Glutamatergic neuron (in vitro differentiated cells): ENCODE data around the gene BMAL2. TPM values are rescaled to one million over a fixed set of nuclear protein-coding genes. Genes with fewer than 3 reads are reported as not detected.

ENCODE experiments used
- DNase-seq: peaks from one replicate; pipeline ENCODE4 v3.0.0; 2022
- H3K27ac Mint-ChIP-seq: one replicate; pipeline ENCODE4 v1.8.0; 2020; ENCODE audit warnings: mild to moderate bottlenecking, mixed read lengths, inconsistent platforms; ENCODE audit not compliant: unreplicated experiment
- H3K27me3 Mint-ChIP-seq: one replicate; pipeline ENCODE4 v1.8.0; 2020; ENCODE audit warnings: mild to moderate bottlenecking, moderate library complexity, mixed read lengths, inconsistent platforms; ENCODE audit not compliant: unreplicated experiment
- H3K36me3 Mint-ChIP-seq: one replicate; pipeline ENCODE4 v1.8.0; 2020; ENCODE audit warnings: mild to moderate bottlenecking, mixed read lengths, inconsistent platforms; ENCODE audit not compliant: unreplicated experiment
- H3K4me1 Mint-ChIP-seq: one replicate; pipeline ENCODE4 v1.8.0; 2020; ENCODE audit warnings: mild to moderate bottlenecking, low read depth, mixed read lengths, inconsistent platforms; ENCODE audit not compliant: unreplicated experiment
- H3K4me3 Mint-ChIP-seq: one replicate; pipeline ENCODE4 v1.8.0; 2020; ENCODE audit warnings: mild to moderate bottlenecking, mixed read lengths, inconsistent platforms; ENCODE audit not compliant: unreplicated experiment
- H3K9me3 Mint-ChIP-seq: one replicate; pipeline ENCODE4 v1.8.0; 2020; ENCODE audit warnings: mild to moderate bottlenecking, moderate library complexity, mixed read lengths, inconsistent platforms; ENCODE audit not compliant: unreplicated experiment
- CTCF ChIP-seq: fragments of 200-600 bp; sonication (generic); IDR thresholded peaks from one replicate; pipeline ENCODE4 v1.5.0; 2021; ENCODE audit not compliant: partially characterized antibody, unreplicated experiment
- long read RNA-seq: library from polyadenylated mRNA; unstranded; transcript quantifications from one replicate; pipeline ENCODE4 v2.0.0, GENCODE V29; 2020; ENCODE audit not compliant: unreplicated experiment
- total RNA-seq: library from RNA; stranded (reverse); fragmentation: NEBNext Ultra II Directional; extraction: Animal tissue kit (Norgen Biotek cat#: 25700); gene quantifications from one replicate; pipeline ENCODE4 v1.2.1, GENCODE V29; 2021; ENCODE audit not compliant: unreplicated experiment

Gene BMAL2
- 5.3 TPM for total RNA-seq
- long read RNA-seq, partial matches to known transcripts, result 1 of 1 reads
- long read RNA-seq, other reads (novel, unspliced or antisense), result 0 of 1 reads

- H3K4me1 Mint-ChIP-seq, result peaks cover 5% of the 10 kb centered on the region
- H3K27ac Mint-ChIP-seq, result peak within 1 kb of the TSS; percentile 66
- H3K9me3 Mint-ChIP-seq, result peaks cover 5% of the 10 kb centered on the region
- no peaks in the 10 kb centered on the region for H3K36me3 Mint-ChIP-seq
- H3K27me3 Mint-ChIP-seq, result peaks cover 15% of the 10 kb centered on the region
- TF ChIP-seq CTCF, result no peak
- peak; percentile 76 for DNase-seq
- H3K4me3 Mint-ChIP-seq, result peak within 1 kb of the TSS; percentile 93
These were observed at the start of gene BMAL2 for GRCh38 chr12:27332714-27333402. Gene BMAL2 (plus strand): TSS chr12:27332836. CDS start chr12:27333073, 237 bp downstream.

- Mint-ChIP-seq H3K4me1 (peaks cover 12% of the 10 kb centered on the region), H3K27ac (no peak overlapping the region)
These were observed 48.6 kb upstream of the BMAL2 start for GRCh38 chr12:27284021-27284420.

GRCh38 chr12:27284751-27285150, 47.9 kb upstream of the BMAL2 start:
- peaks cover 19% of the 10 kb centered on the region for H3K4me1 Mint-ChIP-seq
- no peak for DNase-seq
- TF ChIP-seq CTCF, result no peak
- no peaks in the 10 kb centered on the region for H3K36me3 Mint-ChIP-seq
- peak overlapping the region; percentile 40 for H3K4me3 Mint-ChIP-seq
- H3K27ac Mint-ChIP-seq, result no peak overlapping the region
- H3K9me3 Mint-ChIP-seq, result no peaks in the 10 kb centered on the region
- H3K27me3 Mint-ChIP-seq, result no peaks in the 10 kb centered on the region

More at GRCh38 chr12:27284021-27284420, 48.6 kb upstream of the BMAL2 start:
- no peak for TF ChIP-seq CTCF
- no peaks in the 10 kb centered on the region for H3K36me3 Mint-ChIP-seq
- no peaks in the 10 kb centered on the region for H3K27me3 Mint-ChIP-seq
- no peak overlapping the region for H3K4me3 Mint-ChIP-seq
- no peak for DNase-seq
- no peaks in the 10 kb centered on the region for H3K9me3 Mint-ChIP-seq

- DNase-seq, result no peak
- Mint-ChIP-seq H3K27ac (no peak overlapping the region), H3K4me1 (peaks cover 21% of the 10 kb centered on the region), H3K4me3 (no peak overlapping the region), H3K36me3 (no peaks in the 10 kb centered on the region), H3K9me3 (no peaks in the 10 kb centered on the region), H3K27me3 (no peaks in the 10 kb centered on the region)
- no peak for TF ChIP-seq CTCF
These were observed 47.2 kb upstream of the BMAL2 start for GRCh38 chr12:27285403-27285802.

GRCh38 chr12:27289414-27289813, 43.2 kb upstream of the BMAL2 start:
- Mint-ChIP-seq H3K4me3 (no peak overlapping the region), H3K36me3 (no peaks in the 10 kb centered on the region), H3K4me1 (peaks cover 25% of the 10 kb centered on the region), H3K27me3 (no peaks in the 10 kb centered on the region), H3K27ac (no peak overlapping the region), H3K9me3 (no peaks in the 10 kb centered on the region)
- TF ChIP-seq CTCF, result no peak
- DNase-seq, result no peak
